CD4-positive, alpha-beta T cell treated with Interleukin-1 beta for 1 hour (primary cell): Measurements from ENCODE around the gene PRELID3B.

Experiments
- DNase-seq, 2 donors: peaks; one replicate each; pipeline ENCODE4 v3.0.0-alpha.2; 2020 to 2022

The PRELID3B gene

DNA sequence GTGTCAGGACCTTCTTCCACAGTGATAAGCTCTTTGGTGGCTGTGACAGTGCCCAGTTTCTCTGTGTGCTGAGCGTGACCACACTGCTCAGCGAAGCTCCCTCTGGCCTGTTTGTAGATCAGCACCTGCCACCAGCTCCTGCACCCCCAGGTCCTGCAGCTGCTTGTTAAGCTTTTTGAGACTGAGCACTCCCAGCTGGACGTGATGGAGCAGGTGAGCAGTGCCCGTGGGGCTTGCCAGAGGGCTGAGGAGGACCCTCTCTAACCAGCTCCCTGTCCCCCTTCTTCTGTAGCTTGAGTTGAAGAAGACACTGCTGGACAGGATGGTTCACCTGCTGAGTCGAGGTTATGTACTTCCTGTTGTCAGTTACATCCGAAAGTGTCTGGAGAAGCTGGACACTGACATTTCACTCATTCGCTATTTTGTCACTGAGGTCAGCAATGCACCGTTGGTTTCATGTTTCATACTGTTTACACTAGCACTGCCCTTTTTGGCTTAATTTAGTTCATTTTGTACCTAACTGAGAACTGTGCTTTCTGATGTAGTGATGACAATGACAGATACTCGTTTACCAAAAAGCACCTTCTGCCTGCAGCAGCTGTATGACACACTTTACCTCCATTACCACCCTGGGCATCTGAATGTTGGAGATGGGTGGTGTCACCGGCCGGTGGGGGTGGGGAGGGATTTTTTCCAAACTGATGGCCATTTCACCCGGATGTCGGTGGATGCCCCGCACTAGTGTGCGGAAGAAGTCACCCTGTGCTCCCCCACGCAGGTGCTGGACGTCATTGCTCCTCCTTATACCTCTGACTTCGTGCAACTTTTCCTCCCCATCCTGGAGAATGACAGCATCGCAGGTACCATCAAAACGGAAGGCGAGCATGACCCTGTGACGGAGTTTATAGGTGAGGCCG, 49.0 kb downstream of the PRELID3B start:
- no peak for DNase-seq

DNA sequence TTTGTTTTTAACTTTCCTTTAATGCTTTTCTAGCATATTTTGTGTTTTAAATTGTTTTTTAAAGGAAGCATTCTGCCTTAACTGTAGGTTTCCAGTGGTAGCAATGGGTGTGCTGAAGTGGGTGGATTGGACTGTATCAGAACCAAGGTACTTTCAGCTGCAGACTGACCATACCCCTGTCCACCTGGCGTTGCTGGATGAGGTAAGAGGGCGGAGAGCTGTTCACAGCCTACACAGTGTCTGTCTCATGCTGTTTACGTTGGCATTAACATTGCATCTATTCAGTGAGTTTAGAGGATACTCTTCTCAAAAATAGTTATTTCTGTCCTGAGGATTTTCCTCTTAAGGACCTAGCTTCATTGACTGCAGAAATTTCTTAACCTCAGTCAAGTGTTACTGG, 49.7 kb downstream of the PRELID3B start:
- no peak for DNase-seq

DNA sequence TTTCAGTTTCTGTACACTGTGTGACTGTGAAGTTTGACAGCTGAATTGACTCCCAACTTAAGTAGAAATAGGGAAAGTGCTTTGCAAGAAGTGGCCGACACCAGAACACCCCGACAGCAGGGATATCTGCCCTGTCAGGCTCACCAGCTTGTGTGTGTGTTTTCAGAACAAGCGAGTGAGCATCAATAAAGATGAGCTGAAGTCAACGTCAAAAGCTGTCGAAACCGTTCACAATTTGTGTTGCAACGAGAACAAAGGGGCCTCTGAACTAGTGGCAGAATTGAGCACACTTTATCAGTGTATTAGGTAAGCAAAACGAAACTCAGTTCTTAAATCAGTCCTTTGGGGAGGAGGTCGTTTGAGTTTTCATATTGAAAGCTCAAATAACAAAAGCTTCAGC, 50.9 kb downstream of the PRELID3B start:
- no peak for DNase-seq

DNA sequence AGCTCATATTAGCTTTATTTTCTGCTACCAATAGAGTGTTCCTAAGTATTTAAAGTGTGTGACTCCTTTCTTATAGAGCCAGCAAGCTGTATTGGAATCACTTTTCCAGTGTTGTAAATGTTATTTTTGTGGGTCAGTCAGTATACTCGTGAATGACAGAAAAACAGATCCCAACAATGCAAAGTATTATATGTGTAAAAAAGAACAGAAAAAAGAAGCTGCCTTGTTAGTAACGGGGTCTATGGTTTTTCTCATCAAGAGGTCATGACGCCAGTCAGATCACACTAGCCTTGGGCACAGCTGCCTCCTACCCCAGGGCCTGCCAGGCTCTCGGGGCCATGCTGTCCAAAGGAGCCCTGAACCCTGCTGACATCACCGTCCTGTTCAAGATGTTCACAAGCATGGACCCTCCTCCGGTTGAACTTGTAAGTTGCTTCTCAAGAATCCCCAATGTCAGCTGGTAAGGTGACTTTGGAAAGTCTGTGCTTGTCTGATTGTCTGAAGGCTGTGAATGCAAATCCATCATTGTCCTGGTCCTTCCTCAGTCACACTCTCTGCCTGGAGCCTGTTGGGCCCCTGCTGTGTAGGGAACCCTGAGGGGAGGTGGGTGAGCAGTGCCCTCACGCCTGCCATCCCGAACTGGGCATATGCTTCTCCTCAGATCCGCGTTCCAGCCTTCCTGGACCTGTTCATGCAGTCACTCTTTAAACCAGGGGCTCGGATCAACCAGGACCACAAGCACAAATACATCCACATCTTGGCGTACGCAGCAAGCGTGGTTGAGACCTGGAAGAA, 51.7 kb downstream of the PRELID3B start:
- DNase-seq = no peak

DNA sequence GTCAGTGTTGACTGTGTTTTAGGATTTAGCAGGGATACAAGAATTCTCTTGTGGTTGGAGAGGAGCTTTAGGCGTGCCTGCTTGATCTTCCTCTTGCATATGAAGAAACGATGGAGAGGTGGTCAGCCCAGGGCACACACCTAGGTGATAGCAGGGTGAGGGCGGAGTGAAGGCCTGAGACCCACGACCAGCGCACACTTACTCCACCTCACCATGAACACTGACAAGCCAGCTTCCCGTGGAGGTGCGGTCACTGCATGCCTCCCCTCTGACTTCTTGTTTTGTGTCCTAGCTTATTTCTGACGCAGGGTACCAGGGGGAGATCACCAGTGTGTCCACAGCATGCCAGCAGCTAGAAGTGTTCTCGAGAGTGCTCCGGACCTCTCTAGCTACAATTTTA, 53.4 kb downstream of the PRELID3B start:
- no peak for DNase-seq

DNA sequence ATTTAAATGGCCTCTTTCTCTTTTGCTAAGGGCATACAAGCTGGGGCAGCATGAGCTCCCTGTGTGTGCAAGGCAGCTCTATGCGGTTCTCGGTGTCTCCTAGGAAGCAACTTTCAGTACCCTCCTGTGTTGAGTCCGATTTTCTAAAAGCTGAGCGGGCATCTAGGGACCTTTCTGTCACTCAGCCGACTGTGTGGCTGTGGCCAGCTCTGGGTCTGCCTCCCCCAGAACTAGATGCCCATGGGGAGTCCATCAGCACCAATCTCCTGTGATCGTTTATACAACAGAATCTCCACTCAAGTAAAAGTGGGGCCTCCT, 54.1 kb downstream of the PRELID3B start:
- DNase-seq = no peak

DNA sequence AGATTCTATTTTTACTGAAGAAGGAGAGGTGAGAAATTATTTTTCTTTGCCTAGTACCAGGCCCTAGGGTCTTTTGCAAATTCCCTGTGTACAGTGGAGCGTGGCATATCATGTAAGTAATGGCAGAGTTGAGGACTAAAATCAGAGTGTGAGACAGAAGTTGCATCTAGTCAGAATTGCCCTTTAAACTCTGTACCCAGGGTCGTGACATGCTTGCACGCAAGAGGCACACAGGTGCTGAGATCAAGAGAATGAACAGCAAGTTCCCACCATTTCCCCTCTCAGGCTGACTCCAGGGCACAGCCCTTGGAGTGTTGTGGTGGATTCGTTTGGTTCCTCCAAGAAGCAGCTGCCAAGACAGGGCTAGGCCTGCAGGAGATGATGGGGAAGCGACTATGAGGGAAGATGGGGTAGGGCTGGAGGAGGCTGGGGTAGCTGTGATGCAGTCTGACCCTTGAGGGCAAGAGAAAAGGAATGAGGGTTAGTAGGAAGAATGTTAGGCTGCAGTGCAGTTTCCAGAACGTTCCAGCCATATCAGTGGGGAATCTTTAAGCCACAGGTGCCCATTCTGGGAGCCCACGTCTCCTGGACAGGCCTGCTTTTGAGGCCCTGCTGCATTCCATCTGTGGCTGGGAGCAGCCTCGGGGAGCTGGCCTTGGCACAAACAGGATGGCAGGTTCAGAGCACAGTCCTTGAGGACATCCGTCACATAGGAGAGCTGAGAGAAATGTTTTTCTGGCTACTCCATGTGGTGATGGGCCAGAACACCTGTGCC, 54.6 kb downstream of the PRELID3B start:
- DNase-seq = no peak

DNA sequence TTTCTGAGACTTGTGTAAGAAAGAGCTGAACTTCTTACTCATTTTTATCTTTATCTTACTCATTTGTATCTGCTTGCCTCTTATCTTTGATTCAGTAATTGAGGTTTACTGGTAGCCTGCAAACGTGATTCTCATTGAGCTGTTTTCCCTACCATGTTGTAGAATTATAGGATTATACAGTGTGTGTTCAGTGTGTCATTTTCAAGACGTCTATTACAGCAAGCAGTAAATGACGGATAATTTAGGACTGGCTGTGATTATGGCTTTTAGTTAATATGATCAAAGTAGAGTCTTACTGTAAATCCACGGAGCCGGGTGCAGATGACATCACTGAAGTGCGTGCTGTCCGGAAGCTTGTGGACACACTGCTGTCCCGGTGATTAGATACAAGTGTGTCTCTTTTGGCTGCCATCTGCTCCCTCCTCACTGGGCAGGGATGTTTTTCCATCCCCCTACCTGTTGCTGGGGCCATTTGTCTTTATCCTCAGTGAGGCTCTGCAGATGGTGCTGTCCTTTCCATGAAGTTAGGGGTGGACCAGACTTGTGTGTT, 55.5 kb downstream of the PRELID3B start:
- DNase-seq = no peak

DNA sequence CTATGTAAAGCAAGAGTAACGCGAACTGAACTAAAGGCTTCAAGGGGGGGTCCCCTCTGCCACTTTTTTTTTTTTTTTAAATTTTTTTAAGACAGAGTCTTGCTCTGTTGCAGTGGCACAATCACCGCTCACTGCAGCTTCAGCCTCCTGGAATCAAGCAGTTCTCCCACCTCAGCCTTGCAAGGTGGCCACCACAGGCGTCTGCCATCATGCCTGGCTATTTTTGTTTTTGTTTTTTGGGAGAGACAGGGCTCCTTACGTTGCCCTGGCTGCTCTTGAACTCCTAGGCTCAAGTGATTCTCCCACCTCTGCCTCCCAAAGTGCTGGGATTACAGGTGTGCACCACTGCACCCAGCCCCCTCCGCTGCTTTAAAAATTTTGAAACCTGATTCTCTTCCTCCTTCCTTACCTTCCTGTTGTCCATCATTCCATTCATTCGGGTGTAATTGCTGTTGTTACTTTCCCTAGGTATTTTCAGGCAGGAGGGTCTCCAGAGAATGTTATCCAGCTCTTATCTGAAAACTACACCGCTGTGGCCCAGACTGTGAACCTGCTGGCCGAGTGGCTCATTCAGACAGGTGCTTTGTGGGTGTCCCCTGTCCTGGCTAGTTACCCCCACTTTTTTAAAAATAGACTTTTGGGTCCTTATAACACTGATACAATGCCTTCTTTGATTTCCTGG, 56.2 kb downstream of the PRELID3B start:
- no peak for DNase-seq

DNA sequence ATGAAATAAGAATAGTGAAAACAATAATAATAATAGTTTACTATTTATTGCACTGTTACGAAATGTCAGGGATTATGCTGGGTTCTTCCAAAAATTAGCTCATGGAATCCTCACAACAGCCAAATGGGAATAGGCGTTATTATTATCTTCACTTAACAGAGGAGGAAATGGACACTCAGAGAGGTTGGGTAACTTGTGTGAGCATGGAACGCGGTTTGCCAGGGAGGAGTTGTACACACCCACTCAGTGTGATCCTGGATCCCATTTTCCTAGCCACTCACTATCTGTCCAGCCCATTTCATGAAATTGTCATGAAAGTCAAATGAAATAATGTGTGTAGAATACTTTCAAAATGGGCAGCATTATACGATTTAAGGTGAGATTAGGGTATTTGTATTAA, 56.9 kb downstream of the PRELID3B start:
- no peak for DNase-seq

DNA sequence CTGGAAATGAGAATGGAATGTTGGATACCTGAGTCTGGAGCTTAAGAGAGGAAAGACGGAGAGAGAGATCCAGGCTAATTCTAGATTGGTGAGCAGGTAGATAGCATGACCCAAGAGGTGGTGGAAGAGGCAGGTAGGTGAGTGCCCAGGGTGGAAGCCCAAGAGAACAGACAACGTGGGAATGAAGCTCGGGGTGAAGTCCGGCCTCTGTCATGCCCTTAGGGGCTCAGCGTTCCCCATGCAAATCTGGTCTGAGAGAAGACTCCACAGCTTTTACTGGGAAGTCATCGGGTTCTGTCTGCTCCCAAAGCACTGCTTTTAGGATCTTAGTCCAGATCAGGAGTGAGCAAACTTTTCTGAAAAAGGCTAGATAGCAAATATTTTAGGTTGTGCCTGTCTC, 57.9 kb downstream of the PRELID3B start:
- no peak for DNase-seq
